Astrocyte of the spinal cord (primary cell): ENCODE data around the gene TMED1.

Experiments used
- DNase-seq: peaks from one replicate; pipeline ENCODE4 v3.0.0; 2011; ENCODE audit warnings: low read depth, low spot score
- H3K4me3 ChIP-seq: 2 replicates; pipeline ENCODE4 v1.5.1; 2011; ENCODE audit warnings: low read depth, mild to moderate bottlenecking, low read length, moderate library complexity
- in situ Hi-C: cut with HindIII; loops from 2 replicates; pipeline ENCODE4 v1.10.0; 2017; ENCODE audit warnings: low sequenced_read_pairs
- TF ChIP-seq, protein P1 (sequence below): IDR thresholded peaks from 2 replicates; pipeline ENCODE4 v1.5.1; 2012; ENCODE audit warnings: low read depth, mild to moderate bottlenecking, low read length, inconsistent platforms

TMED1 gene

DNA sequence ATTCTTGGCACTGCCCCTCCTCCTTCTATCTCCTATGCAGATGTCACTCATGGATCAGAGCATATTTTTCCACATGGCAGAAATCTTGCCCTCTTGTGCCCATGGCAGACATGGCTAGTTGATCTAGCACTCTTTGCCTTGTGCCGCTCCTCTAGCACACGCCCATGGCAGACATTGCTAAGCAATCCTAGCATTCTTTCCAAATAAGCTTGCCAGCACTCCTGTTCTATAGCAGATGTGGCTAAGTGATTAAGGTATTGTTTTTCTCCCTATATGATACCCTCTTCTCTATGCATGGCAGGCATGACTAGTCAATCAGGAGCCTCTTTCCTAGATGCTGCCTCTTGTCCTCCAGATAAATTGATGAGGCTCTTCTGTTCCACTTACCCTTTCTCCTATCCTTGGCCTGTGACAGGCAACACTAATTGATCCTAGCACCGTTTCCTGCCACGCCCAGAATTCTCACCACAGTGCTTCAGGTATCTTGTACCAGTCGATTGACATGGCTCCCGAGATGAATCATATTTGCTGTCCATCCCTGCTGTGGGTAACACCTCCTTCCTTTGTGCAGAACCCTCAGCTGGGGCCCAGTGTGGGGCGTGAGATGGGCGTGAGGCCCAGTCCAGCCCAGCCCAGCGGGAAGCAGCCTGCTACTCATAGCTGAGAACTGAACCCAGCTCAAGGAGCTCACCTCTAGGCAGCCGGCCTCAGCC lies 26.9 kb downstream of the TMED1 start:
- DNase-seq = peak; percentile 82
- H3K4me3 ChIP-seq = no peak overlapping the region
- in situ Hi-C loops = no loop called here
- TF ChIP-seq, protein P1, sequence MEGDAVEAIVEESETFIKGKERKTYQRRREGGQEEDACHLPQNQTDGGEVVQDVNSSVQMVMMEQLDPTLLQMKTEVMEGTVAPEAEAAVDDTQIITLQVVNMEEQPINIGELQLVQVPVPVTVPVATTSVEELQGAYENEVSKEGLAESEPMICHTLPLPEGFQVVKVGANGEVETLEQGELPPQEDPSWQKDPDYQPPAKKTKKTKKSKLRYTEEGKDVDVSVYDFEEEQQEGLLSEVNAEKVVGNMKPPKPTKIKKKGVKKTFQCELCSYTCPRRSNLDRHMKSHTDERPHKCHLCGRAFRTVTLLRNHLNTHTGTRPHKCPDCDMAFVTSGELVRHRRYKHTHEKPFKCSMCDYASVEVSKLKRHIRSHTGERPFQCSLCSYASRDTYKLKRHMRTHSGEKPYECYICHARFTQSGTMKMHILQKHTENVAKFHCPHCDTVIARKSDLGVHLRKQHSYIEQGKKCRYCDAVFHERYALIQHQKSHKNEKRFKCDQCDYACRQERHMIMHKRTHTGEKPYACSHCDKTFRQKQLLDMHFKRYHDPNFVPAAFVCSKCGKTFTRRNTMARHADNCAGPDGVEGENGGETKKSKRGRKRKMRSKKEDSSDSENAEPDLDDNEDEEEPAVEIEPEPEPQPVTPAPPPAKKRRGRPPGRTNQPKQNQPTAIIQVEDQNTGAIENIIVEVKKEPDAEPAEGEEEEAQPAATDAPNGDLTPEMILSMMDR = no peak

- no peak for DNase-seq
- TF ChIP-seq, protein P1 = no peak
- no peak overlapping the region for H3K4me3 ChIP-seq
- in situ Hi-C loops = no loop called here
These were observed 30.2 kb downstream of the TMED1 start for GRCh38 chr19:10805758-10806247.

GRCh38 chr19:10805065-10805757 lies 30.8 kb downstream of the TMED1 start:
- TF ChIP-seq, protein P1 = no peak
- DNase-seq = no peak
- in situ Hi-C loops = no loop called here
- no peak overlapping the region for H3K4me3 ChIP-seq

GRCh38 chr19:10803252-10803651 lies 32.8 kb downstream of the TMED1 start:
- no peak overlapping the region for H3K4me3 ChIP-seq
- DNase-seq = no peak
- TF ChIP-seq, protein P1 = no peak
- in situ Hi-C loops = no loop called here

DNA sequence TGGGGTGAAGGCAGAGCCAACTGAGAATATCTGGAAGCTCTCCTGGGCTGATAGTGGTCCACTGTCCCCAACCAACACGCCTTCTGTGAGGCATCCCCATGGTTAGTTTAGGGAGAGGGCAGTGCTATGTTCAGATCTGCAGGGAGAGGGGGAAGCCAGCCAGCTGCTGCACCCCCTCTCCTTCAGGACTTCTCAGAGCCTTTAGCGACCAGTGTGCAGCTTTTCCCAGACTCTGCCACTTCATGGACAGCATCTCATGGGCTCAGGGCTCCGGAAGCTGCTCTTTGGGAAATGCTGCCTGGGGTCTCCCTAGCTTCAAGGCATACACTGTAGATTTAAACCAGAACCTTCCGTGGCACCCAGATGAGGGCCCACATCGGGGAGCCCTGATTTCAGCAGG lies 33.5 kb downstream of the TMED1 start:
- TF ChIP-seq, protein P1 = no peak
- H3K4me3 ChIP-seq = no peak overlapping the region
- DNase-seq = no peak
- in situ Hi-C loops = no loop called here

DNA sequence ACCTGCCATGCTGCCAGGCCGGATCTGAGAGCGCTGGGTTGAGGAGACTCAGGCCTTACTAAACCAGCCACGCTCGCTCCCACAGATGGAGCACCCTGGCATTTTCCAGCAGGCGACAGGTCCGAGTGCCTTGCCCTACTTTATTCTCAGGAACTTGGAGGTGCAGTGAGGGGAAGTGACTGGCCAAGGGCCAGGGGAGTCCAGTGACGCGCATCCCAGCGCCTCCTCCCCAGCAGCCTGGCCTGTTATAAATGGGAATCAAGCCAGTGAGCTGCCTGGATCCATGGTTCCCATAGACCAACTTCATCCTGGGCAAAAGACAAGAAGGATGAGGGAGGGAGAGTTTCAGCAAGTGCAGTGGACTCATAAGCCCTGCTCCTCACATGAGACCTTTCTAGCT lies 35.5 kb downstream of the TMED1 start:
- TF ChIP-seq, protein P1 = no peak
- H3K4me3 ChIP-seq = no peak overlapping the region
- in situ Hi-C loops = no loop called here
- DNase-seq = no peak
